ENCODE results near the gene KCTD17. TPM values are rescaled to one million over a fixed set of nuclear protein-coding genes. Genes with fewer than 3 reads are reported as not detected.

Gene KCTD17
- total RNA-seq, 1 donor from 2014 or later, result 35.1 TPM

- FAIRE-seq, result no peak
- no peak for DNase-seq (ENCODE audit: low spot score in 2 of 2)
Observed at GRCh38 chr22:37072673-37073072, 21.1 kb downstream of the KCTD17 start.

DNA sequence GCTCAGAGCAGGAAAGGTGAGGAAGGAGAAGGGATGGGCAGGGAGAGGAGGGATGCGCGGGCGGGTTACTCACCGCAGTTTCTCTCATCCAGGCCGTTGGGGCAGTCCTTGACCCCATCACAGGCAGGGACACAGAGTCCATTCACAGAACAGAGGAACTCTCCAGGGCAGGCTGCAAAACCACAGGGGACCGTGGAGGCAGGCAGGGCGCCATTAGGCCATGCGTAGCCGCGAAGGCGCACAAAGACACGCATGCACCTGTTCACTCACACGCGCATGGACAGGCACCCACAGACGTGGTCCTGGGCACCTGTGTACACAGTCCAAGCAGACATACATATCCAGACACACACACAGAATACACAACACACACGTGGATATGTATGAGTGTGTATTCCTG lies 23.0 kb downstream of the KCTD17 start:
- FAIRE-seq, result no peak
- DNase-seq (ENCODE audit: low spot score in 2 of 2), result no peak

GRCh38 chr22:37075046-37075445 lies 23.5 kb downstream of the KCTD17 start:
- DNase-seq (ENCODE audit: low spot score in 2 of 2) (no peak), FAIRE-seq (no peak)

GRCh38 chr22:37075822-37076433 lies 24.4 kb downstream of the KCTD17 start:
- no peak for DNase-seq (ENCODE audit: low spot score in 2 of 2)
- FAIRE-seq, result no peak

DNA sequence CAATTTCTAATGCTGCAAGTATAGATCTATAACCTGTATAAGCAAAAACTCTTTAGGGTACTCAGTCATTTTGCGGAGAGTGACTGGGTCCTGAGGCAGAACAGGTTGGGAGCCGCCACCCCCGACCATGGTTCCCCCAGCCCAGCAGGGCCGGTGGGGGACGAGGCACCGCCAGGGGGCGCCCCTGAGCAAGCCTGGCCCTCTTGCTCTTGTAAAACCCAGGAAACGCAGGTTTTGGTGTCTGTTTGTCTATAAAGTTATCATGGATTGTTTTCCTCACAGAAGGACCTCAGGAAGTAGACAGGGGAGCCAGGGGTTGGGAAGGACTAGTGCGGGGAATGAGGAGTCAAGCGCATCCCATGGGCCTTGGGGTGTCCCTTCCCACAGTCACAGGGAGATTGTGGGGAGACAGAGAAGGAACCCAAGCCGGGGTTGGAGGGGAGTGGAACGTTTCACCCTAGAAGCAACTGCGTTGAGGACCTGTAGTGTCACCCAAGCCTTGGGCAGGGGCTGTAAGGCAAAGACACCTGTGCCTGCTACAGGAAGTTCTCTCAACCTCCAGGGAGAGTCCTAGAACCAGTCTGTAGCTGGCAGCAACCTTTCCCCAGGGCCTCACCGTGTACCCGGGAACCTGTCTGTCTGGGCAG lies 26.4 kb downstream of the KCTD17 start:
- DNase-seq (ENCODE audit: low spot score in 2 of 2) (peak; percentile 51 to 76), FAIRE-seq (no peak)

- DNase-seq (ENCODE audit: low spot score in 2 of 2) (no peak), FAIRE-seq (no peak)
Observed at GRCh38 chr22:37079158-37079557, 27.6 kb downstream of the KCTD17 start.

DNA sequence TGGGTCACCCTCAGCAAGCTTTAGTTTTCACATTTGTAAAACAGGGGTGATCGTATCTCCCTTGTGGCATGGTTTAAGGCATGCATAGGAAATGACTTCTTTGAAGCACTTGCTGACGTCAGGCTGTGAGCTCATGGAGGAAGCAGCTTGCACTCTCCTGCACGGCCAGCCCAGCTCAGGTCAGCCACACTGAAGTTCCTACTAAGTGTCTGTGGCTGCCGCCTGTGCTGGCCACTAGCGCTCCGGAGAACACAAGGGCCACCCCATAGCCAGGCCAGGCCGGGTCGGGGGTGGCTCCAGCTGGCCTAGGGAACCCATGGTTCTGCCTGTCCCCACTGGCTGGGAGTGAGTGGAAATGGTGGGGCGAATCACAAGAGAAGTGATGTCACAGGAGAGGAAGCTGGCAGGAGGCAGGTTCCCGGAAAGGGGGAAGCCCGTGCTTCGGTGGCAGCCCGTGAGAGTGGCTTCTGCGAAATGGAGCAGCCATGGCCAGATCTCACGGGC lies 28.2 kb downstream of the KCTD17 start:
- DNase-seq (ENCODE audit: low spot score in 2 of 2), result no peak
- no peak for FAIRE-seq

GRCh38 chr22:37080438-37080837 lies 28.9 kb downstream of the KCTD17 start:
- DNase-seq (ENCODE audit: low spot score in 2 of 2), result no peak
- no peak for FAIRE-seq

DNA sequence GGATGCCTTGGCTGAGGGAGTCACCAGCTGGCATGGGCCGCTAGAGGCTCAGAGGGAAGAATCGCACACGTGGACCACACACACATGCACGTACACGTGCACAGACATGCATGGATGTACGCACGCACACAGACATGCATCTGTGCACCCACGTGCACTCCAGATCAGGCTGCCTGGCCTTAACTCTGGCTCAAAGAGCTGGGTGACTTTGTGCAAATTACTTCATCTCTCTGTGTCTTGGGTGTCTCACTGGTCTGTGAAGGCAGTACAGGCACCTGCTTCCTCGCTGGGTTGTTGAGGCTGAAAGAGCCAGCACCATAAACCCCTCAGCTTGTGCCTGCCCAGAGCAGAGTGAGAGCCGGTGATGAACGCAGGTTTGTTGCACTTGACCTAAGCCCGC lies 29.3 kb downstream of the KCTD17 start:
- no peak for FAIRE-seq
- no peak for DNase-seq (ENCODE audit: low spot score in 2 of 2)

- DNase-seq (ENCODE audit: low spot score in 2 of 2), result no peak
- no peak for FAIRE-seq
Observed at GRCh38 chr22:37082251-37082873, 30.8 kb downstream of the KCTD17 start.

- no peak for DNase-seq (ENCODE audit: low spot score in 2 of 2)
- FAIRE-seq, result no peak
Observed at GRCh38 chr22:37083914-37084313, 32.4 kb downstream of the KCTD17 start.

DNA sequence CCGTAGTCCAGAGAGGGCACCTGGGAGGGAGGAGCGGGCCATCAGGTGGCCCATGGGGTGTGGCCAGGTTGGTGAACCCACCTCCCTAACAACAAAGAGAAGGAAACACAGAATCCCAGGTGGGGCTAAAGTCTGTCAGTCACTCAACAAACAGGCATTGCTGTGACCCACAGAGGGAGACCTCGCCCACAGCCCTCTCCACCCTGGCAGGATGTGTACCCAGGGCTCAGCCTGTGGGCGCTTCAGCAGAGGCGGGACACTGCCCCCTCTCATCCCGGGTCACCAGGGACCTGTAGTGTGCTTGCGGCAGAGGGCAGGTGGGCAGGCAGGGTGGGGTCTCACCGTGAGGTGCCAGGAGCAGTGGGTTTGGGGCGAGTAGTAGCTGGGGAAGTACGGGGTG lies 32.8 kb downstream of the KCTD17 start:
- FAIRE-seq (no peak), DNase-seq (ENCODE audit: low spot score in 2 of 2) (no peak)

DNA sequence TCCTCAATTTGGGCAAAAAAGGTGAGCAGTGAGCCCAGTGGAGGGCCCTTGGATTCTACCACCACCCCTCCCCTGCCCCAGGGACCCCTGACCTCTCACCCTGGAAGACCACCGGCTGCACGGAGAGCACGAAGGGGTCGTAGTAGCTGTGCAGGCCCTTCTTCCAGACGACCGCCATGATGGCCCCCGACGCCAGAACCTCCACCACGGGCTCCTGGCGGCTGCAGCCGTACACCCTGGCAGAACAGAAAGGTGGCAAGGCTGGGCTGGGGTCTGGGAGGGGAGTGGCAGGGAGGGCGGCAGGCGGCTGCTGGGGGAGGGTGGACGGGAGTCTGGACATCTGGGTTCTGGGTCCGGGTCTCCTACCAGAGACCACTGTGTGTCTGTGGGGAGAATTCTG lies 34.6 kb downstream of the KCTD17 start:
- FAIRE-seq, result no peak

DNA sequence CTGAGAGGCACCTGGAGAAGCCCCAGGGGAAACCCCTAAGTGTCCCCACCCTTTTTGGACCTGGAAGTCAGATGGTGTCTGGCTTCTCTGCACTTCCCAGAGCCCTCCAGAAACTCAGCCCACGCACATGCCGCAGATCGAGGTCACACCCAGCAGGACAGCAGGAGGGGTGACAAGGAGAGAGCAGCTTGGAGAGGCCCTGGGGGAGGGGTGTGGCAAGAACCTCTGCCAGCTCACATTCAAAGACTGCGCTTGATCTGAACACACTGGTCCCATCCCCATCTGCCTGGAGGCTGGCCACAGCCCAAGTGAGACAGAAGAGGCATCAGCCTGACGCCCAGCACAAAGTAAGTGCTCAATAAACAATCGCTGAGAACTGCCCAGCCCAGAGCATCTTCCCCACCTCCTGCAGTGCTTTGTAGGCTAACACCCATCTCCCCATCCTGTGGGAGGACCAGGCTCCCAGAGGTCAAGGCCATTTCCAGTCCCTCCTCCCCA lies 36.6 kb downstream of the KCTD17 start:
- FAIRE-seq (no peak), DNase-seq (ENCODE audit: low spot score in 2 of 2) (no peak)

More for the DNA sequence above, 34.6 kb downstream of the KCTD17 start:
- no peak for DNase-seq (ENCODE audit: low spot score in 2 of 2)

- DNase-seq (ENCODE audit: low spot score in 2 of 2) (no peak), FAIRE-seq (no peak)
Observed at GRCh38 chr22:37088750-37089408, 37.3 kb downstream of the KCTD17 start.

DNA sequence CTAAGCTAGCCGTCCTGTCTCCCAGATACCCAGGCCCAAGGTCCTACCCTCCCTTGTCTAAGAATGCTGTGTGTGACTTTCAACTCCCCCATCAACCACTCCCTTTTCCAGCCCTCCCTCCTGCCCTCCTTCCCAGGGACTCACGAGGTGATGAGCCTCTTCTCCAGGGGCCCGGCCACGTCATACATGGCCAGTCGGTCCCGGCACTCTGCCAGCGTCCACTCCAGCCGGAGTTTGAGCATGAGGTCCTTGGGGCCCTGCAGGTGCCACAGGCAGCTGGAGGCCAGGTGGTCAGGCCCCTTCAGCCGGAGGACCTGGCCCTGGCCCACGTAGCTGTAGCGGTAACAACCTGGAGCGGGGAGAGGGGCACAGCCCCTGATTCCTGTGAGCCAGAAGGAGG lies 37.9 kb downstream of the KCTD17 start:
- DNase-seq (ENCODE audit: low spot score in 2 of 2), result no peak
- FAIRE-seq, result no peak

DNA sequence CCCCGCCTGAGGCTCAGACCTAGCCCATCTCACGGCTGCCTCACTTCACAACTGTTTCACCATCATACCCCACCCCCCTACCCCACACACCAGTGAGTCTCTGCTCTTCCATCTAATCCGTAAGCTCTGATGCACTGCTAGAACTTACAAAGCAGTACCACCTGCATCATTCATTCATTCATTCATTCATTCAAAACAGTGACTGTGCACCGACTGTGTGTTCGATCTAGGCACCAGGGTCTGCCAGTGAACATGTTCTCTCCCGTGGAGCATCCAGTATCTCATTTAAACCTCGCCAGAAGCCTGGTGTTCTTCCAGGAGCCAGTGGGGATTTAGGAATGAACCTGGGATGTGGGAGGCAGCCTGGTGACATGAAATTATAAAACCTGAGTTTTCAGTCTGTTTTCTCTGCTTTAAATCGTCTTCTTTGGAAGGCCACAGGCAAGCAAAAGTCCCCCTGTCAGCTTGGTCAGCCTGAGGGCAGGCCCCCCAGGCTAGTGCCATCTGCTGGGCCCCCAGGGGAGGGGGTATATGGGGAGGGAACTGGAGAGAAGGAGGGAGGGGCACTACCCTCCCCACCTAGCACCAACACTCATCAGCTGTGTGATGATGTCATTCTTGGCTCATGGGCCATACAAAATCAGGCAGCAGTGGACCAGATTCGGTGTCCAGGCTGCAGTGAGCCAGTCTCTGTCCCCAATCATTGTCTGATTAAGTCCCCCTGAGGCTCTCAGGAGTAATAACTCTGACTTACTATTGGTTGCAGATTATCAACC lies 39.6 kb downstream of the KCTD17 start:
- FAIRE-seq (no peak), DNase-seq (ENCODE audit: low spot score in 2 of 2) (no peak)

- FAIRE-seq (no peak), DNase-seq (ENCODE audit: low spot score in 2 of 2) (no peak)
Observed at GRCh38 chr22:37091994-37092393, 40.5 kb downstream of the KCTD17 start.

DNA sequence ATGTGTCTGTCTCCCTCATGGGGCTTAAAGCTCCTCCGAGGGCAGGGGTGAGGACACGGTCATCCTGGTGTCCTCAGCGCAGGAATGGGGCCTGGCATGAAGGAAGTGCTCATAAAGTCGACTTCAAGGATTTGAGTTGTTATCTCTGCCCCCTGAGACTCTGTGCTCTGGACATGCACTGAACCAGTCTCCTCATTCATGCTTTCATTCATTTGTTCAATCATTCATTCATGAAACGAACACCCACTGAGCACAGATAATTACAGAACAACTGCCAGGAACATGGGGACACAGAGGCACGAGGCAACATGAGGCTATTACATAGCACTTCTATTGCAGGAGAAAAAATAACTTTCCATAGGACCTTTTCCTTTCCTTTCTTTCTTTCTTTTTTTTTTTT lies 41.5 kb downstream of the KCTD17 start:
- FAIRE-seq, result no peak
- DNase-seq (ENCODE audit: low spot score in 2 of 2), result no peak

DNA sequence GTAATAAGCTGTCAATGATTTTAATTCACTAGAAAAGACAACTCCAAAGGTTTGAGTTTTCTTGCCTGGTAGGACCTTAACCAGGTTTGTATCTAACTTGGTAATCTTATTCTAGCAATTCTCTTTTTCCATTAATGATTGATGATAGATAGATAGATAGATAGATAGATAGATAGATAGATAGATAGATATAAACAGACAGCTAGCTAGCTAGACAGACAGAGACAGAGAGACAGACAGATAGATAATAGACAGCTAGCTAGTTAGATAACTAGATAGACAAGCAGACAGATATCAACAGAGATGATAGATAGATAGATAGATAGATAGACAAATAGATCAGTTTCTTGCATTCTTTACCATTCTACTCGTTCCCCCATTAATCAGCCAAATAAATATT lies 42.7 kb downstream of the KCTD17 start:
- no peak for FAIRE-seq
- no peak for DNase-seq (ENCODE audit: low spot score in 2 of 2)
